Endodermal cell (in vitro differentiated cells): Measurements from ENCODE around the gene EWSR1. TPM values are rescaled to one million over a fixed set of nuclear protein-coding genes. Genes with fewer than 3 reads are reported as not detected.

Experiments used
- DNase-seq: peaks from one replicate; pipeline ENCODE4 v3.0.0-alpha.2; 2017
- H3K27ac ChIP-seq: 2 replicates; pipeline ENCODE4 v1.5.1; 2013; ENCODE audit warnings: mild to moderate bottlenecking, low read depth, low read length, moderate library complexity
- H3K27me3 ChIP-seq: 2 replicates; pipeline ENCODE4 v1.6.1; 2013; ENCODE audit warnings: mild to moderate bottlenecking, low read length, moderate library complexity; ENCODE audit not compliant: insufficient read depth, control insufficient read depth, poor library complexity, severe bottlenecking
- H3K36me3 ChIP-seq: 2 replicates; pipeline ENCODE4 v1.7.0; 2013; ENCODE audit warnings: mild to moderate bottlenecking, low read length, moderate library complexity; ENCODE audit not compliant: control insufficient read depth, insufficient read depth
- H3K4me1 ChIP-seq: one replicate; pipeline ENCODE4 v1.7.0; 2013; ENCODE audit warnings: low read length; ENCODE audit not compliant: control insufficient read depth, insufficient read depth
- H3K4me3 ChIP-seq: 2 replicates; pipeline ENCODE4 v1.5.1; 2013; ENCODE audit warnings: mild to moderate bottlenecking, low read length, moderate library complexity
- H3K9ac ChIP-seq: 2 replicates; pipeline ENCODE4 v1.6.1; 2013; ENCODE audit warnings: mild to moderate bottlenecking, low read length, moderate library complexity; ENCODE audit not compliant: poor library complexity, severe bottlenecking; ENCODE audit errors: extremely low read depth
- H3K9me3 ChIP-seq: 2 replicates; pipeline ENCODE4 v1.6.1; 2013; ENCODE audit warnings: mild to moderate bottlenecking, low read length, moderate library complexity; ENCODE audit not compliant: control insufficient read depth
- H3K27ac Mint-ChIP-seq: 2 replicates; pipeline ENCODE4 v1.8.0; 2020; ENCODE audit warnings: mixed read lengths
- H3K27me3 Mint-ChIP-seq: 2 replicates; pipeline ENCODE4 v1.8.0; 2021; ENCODE audit warnings: mild to moderate bottlenecking, mixed read lengths; ENCODE audit not compliant: insufficient read depth
- H3K36me3 Mint-ChIP-seq: 2 replicates; pipeline ENCODE4 v1.8.0; 2020; ENCODE audit warnings: low read depth, mixed read lengths
- H3K4me1 Mint-ChIP-seq: 2 replicates; pipeline ENCODE4 v1.8.0; 2020; ENCODE audit warnings: mixed read lengths
- H3K4me3 Mint-ChIP-seq: 2 replicates; pipeline ENCODE4 v1.8.0; 2020; ENCODE audit warnings: mild to moderate bottlenecking, moderate library complexity, mixed read lengths
- H3K9me3 Mint-ChIP-seq: 2 replicates; pipeline ENCODE4 v1.8.0; 2020; ENCODE audit warnings: mild to moderate bottlenecking, mixed read lengths
- CTCF ChIP-seq: fragments of 200-600 bp; sonication (generic); conservative IDR thresholded peaks from 2 replicates; pipeline ENCODE4 v1.5.0; 2021; ENCODE audit warnings: antibody characterized with exemption, mild to moderate bottlenecking
- WGBS, 2 experiments: methylation state at CpG; one replicate each; pipeline versions ENCODE4 v1.1.5 to v1.1.7; 2013; ENCODE audit warnings: missing lambda C conversion rate in 2 of 2, mixed read lengths in 1 of 2; ENCODE audit not compliant: insufficient coverage in 1 of 2, insufficient read length in 1 of 2; 5-methylcytosine and 5-hydroxymethylcytosine counted together
- total RNA-seq, 2 donors: library from RNA; stranded (reverse); fragmentation: NEBNext Ultra II Directional in 1 of 2; extraction: Animal tissue kit (Norgen Biotek cat#: 25700) in 1 of 2; gene quantifications; 2 replicates in 1 of 2; 3 replicates in 1 of 2; pipeline ENCODE4 v1.2.1, GENCODE V29; 2021

Gene EWSR1
- total RNA-seq, 2 donors from 2014 or later: 295 to 352 TPM

GRCh38 chr22:29301716-29302401 lies 33.8 kb downstream of the EWSR1 start:
- H3K9ac ChIP-seq: no peak overlapping the region
- Mint-ChIP-seq H3K36me3 (peaks cover 40% of the 10 kb centered on the region), H3K4me1 (peaks cover 10% of the 10 kb centered on the region), H3K27me3 (no peaks in the 10 kb centered on the region), H3K9me3 (no peaks in the 10 kb centered on the region), H3K27ac (peak overlapping the region; percentile 20), H3K4me3 (no peak overlapping the region)
- 92 to 95% methylated on average over 13 to 17 of the region's 17 CpGs for WGBS, 2 experiments
- peak; percentile 56 for DNase-seq
- H3K27me3 ChIP-seq: no peaks in the 10 kb centered on the region
- peak overlapping the region; percentile 32 for H3K27ac ChIP-seq
- H3K4me3 ChIP-seq: no peak overlapping the region
- no peaks in the 10 kb centered on the region for H3K9me3 ChIP-seq
- TF ChIP-seq CTCF: no peak
- no peaks in the 10 kb centered on the region for H3K4me1 ChIP-seq
- H3K36me3 ChIP-seq: peaks cover 34% of the 10 kb centered on the region

GRCh38 chr22:29302402-29302680 lies 34.3 kb downstream of the EWSR1 start:
- Histone ChIP-seq H3K4me1 (peaks cover under 1% of the 10 kb centered on the region), H3K36me3 (peaks cover 30% of the 10 kb centered on the region), H3K9ac (no peak overlapping the region), H3K27me3 (no peaks in the 10 kb centered on the region), H3K9me3 (no peaks in the 10 kb centered on the region), H3K27ac (peak overlapping the region; percentile 32), H3K4me3 (no peak overlapping the region)
- Mint-ChIP-seq H3K4me3 (no peak overlapping the region), H3K27me3 (no peaks in the 10 kb centered on the region), H3K36me3 (peaks cover 35% of the 10 kb centered on the region), H3K9me3 (no peaks in the 10 kb centered on the region), H3K27ac (peak overlapping the region; percentile 20), H3K4me1 (peaks cover 11% of the 10 kb centered on the region)
- TF ChIP-seq CTCF: no peak
- WGBS, 2 experiments: 90 to 93% methylated on average over 2 of the region's 2 CpGs
- DNase-seq: no peak

GRCh38 chr22:29302681-29303465 lies 34.8 kb downstream of the EWSR1 start:
- Mint-ChIP-seq H3K27me3 (no peaks in the 10 kb centered on the region), H3K9me3 (no peaks in the 10 kb centered on the region), H3K4me3 (no peak overlapping the region), H3K4me1 (peaks cover 14% of the 10 kb centered on the region), H3K36me3 (peaks cover 30% of the 10 kb centered on the region), H3K27ac (peak overlapping the region; percentile 55)
- WGBS, 2 experiments: 84 to 86% methylated on average over 10 to 13 of the region's 13 CpGs
- Histone ChIP-seq H3K27ac (peak overlapping the region; percentile 32), H3K4me3 (no peak overlapping the region), H3K27me3 (no peaks in the 10 kb centered on the region), H3K36me3 (peaks cover 24% of the 10 kb centered on the region), H3K4me1 (peaks cover 3% of the 10 kb centered on the region), H3K9ac (no peak overlapping the region), H3K9me3 (no peaks in the 10 kb centered on the region)
- DNase-seq: peak; percentile 74
- TF ChIP-seq CTCF: peak; percentile 37
